NCI-H2107 treated with DMSO at 0.1 percent for 48 hours (cell line): ENCODE measurements around the gene AIRE.
"Not testable (repeated sequence)": the region's sequence is repeated elsewhere in the genome, so short reads cannot be mapped to it uniquely, and the experiment has no call there.

Experiments used
- DNase-seq: peaks from one replicate; lab custom pipeline; 2025; ENCODE audit not compliant: unreplicated experiment; lab: John Stamatoyannopoulos, UW

The AIRE gene

DNA sequence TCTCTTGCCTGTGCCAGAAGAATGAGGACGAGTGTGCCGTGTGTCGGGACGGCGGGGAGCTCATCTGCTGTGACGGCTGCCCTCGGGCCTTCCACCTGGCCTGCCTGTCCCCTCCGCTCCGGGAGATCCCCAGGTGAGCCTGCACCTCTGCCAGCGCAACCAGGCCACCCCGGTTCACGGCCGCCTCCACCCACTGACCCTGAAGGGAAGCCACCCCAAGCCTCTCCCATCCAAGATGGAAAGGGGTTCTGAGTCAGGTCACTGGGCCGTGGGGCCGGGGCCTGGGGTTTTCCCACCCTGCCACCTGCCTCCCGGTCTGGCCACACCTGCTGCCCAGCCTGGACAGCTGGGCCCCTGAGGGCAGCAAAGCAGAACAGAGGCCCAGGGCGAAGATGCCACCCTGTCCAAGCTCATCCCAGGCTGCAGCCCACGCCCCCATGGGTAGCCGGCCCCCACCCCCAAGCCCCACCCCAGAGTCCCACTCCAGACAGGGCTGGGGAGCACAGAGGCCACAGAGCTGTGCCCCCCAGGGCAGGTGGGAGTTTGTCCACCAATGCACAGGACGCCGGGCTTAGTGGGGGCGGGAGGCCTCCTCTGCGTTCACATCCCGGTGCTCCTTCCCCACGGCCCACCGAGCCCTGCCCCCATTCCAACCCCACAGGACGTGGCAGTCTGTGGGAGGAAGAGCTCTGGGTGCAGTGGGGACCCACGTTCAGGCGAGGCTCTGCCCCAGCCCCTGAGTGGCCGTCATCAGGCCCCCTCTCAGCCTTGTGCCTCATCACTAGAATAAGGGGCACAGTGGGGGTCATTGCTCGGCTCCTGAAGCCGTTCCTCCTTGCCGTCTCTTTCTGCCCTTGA lies 5.6 kb downstream of the AIRE start:
- DNase-seq = no peak

- no peak for DNase-seq
These were observed 6.5 kb downstream of the AIRE start for GRCh38 chr21:44291936-44292811.

DNA sequence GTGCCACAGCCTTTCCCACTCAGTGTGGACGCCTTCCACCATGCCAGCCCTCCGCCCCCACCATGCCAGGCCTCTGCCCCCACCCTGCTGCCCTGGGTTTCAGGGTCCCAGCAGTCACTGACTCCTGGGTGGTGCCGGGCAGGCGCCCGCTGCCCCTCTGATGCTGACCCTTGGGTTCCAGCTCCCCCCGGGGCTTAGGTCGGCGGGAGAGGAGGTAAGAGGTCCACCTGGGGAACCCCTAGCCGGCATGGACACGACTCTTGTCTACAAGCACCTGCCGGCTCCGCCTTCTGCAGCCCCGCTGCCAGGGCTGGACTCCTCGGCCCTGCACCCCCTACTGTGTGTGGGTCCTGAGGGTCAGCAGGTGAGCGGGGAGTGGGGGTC lies 7.1 kb downstream of the AIRE start:
- DNase-seq = no peak

- DNase-seq = no peak
These were observed 8.0 kb downstream of the AIRE start for GRCh38 chr21:44293551-44294231.

DNA sequence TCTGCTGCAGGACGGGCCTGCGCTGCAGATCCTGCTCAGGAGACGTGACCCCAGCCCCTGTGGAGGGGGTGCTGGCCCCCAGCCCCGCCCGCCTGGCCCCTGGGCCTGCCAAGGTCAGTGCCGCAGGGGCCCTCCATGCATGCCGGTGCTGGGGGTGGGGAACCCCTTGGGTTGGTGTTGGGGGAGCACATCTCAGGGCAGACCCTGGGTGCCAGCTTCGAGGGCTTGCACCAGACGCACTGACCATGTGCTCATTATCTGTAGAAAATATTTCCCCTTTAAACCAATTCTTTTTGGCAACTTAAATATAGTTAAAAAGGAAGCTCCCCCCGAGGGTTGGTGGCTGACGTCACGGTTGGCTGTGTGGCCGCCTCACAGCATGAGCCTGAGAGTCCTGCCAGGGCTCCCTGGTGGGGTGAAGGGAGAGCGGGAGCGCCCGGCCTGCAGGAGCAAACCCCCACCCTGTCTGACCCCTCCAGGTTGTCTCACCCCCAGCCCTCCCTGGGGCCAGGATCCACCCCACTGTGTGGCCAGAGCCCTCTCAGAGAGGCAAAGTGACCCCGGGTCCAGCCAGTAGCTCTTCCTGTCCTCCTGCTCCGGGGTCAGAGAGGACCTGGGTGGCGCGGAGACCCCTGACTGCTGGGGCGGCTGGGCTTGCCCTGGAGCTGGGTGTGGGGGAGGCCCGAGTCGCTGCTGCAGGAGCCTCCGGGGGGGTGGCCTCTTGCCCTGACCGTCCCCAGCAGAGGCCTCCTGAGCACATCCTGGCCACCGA lies 8.9 kb downstream of the AIRE start:
- DNase-seq = no peak

DNA sequence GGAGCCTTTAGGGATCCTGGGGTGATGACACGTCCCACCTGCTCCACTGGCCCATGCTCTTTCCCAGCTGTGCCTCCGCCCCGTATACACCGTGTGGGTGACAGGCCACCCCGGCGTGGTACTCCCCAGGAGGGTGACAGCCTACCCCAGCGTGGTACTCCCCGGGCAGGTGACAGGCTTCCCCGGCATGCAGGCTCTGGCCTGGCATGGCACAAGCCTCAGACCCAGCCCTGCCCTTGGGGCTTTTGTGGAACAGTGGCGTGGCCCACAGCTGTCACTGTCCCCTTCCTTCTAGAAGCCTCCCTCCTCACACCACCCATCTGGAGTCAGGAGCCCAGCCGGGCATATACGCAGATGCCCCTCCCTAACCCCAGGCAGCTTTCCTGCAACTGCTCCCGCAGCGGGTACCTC lies 9.5 kb downstream of the AIRE start:
- DNase-seq = peak; percentile 48

DNA sequence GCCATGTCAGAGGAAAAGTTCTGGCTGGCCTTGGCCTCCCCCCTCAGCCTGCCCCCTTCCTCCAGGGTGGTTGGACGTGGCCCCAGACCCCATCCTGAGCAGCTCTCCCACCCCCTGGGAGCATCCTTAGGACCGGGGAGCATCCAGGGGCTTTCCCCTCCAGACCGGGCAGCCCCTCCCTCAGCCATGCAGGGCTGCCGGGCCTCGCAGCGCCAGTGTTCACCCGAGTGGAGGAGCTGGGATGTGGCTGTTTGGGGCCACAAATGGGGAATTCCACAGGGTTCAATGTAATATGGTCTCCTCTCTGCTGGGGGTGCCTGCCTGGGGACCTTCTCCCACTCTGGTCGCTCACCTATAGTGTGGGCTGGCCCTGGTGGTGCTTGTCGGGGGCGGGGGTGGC lies 10.0 kb downstream of the AIRE start:
- DNase-seq = no peak

DNA sequence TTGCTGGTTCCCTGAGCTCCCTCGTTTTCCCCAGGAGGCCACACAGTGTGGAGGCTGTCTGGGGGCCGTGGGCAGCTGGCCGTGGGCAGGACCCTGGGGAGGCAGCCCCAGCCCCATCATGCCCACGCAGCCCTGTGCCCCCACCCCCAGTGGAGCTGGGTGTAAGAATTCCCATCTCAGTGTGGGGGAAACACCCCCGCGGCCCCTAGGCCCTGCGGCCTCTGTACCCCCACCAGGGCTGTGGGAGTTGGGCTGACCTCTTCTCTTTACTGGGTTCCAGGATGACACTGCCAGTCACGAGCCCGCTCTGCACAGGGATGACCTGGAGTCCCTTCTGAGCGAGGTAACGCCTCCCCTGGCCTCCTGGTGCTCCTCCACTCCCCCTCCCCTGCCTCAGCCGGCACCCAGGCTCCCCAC lies 10.4 kb downstream of the AIRE start:
- DNase-seq = no peak

DNA sequence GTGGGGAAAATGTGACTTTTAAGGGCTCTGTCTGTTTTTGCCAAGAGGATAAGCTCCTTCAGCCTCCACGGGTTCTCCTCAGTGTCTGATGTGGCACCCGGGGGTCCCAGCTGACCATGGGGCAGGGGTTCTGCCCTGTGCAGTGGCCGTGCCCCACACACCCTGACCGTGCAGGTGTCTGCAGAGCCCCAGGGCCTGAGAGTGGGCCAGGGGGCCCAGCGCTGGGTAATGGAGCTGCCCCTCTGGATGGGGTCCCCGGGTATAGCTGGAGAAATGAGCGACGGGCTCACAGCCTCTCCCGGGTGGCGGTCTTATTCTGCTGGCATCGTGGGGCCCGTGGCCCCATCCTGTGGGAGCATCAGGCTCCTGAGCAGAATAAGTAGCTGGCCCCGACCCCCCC lies 11.2 kb downstream of the AIRE start:
- DNase-seq = no peak

- peak; percentile 92 for DNase-seq
These were observed 12.0 kb downstream of the AIRE start for GRCh38 chr21:44297525-44298290.

- no peak for DNase-seq
These were observed 12.6 kb downstream of the AIRE start for GRCh38 chr21:44298301-44298700.

GRCh38 chr21:44299085-44299457 lies 13.4 kb downstream of the AIRE start:
- no peak for DNase-seq

DNA sequence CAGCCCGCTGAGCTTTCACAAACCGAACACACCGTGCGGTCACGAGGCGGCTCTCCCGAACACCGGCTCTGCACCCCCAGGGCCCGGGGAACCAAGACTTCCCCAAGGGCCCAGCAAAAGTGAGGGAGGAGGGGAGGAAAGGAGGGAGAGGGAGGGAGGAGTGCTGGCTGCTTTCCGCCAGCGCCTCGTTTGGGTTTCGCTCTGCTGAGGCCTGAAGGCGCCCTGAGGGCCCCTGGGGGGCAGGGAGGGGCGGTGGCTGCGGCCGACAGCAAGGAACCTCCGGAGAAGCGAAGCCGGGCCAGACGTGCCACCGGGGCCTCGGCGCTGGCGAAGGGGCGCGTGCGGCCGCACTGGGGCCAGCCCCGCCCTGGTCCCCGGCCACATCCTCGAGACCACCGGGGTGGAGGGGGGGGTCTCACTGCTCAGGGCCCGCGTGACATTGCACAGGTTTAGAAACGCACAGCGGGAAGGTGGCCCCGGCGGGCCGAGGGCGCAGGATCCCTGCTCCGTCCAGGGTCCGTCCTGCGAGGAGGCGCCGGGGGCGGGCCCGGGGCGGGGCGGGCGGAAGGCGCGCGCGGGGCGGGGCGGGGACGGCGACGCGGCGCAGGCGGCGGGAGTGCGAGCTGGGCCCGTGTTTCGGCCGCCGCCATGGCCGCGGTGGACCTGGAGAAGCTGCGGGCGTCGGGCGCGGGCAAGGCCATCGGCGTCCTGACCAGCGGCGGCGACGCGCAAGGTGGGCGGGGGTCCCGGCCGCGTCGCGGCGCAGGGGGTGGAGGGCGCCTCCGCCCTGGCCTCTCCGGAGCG lies 14.0 kb downstream of the AIRE start, which contains the start of gene PFKL:
PFKL (plus strand) TSS at position 596 of the 804 bp plus-strand sequence; CDS start at position 649, 53 bp downstream.
- DNase-seq = no peak

- DNase-seq = no peak
These were observed 14.7 kb downstream of the AIRE start for GRCh38 chr21:44300262-44300959.

DNA sequence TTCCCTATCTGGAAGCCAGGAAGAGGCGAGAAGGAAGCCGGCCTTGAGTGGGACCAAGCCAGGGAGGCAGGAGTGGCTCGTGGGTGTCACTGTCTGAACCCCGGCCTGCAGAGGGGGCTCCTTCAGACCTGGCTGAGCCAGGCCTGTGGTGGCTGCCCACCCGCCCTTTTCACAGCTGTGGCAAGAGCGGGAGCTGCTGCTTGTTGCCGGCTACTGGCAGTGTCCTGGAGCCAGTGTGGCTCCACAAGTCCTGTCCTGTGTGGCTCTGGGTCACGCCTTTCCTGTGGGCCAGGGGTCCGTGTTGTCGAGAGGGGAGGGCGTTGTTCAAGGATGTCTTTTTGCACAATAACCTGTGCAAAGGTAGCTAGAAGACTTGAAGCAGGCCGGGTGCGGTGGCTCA lies 15.5 kb downstream of the AIRE start:
- DNase-seq = no peak

GRCh38 chr21:44301961-44302406 lies 16.3 kb downstream of the AIRE start:
- DNase-seq = peak; percentile 54

- not testable (repeated sequence) for DNase-seq
These were observed 17.1 kb downstream of the AIRE start for GRCh38 chr21:44302573-44303401.
